Activated CD4-positive, alpha-beta T cell treated with anti-CD3 and anti-CD28 coated beads, Interleukin-2, amount 10 ng/mL, durations not matched to agents 7 days and 5 days (primary cell): ENCODE measurements around the gene UFD1. TPM values are rescaled to one million over a fixed set of nuclear protein-coding genes. Genes with fewer than 3 reads are reported as not detected.

Experiments used
- CTCF ChIA-PET: fragments of 350-600 bp; sonication (Branson Sonifier 250); formaldehyde crosslinking; loops from one replicate; lab custom pipeline; 2021; ENCODE audit warnings: antibody characterized with exemption; lab: Charles Lee
- POLR2A ChIA-PET: fragments of 350-600 bp; sonication (Branson Sonifier 250); formaldehyde crosslinking; loops from one replicate; lab custom pipeline; 2021; ENCODE audit warnings: antibody characterized with exemption; lab: Charles Lee
- DNase-seq: peaks from one replicate; pipeline ENCODE4 v3.0.0-alpha.2; 2020
- H3K27ac Mint-ChIP-seq: one replicate; pipeline ENCODE4 v1.8.0; 2021; ENCODE audit warnings: mild to moderate bottlenecking, moderate library complexity, mixed read lengths
- H3K27me3 Mint-ChIP-seq: one replicate; pipeline ENCODE4 v1.8.0; 2021; ENCODE audit warnings: mixed read lengths
- H3K36me3 Mint-ChIP-seq: one replicate; pipeline ENCODE4 v1.8.0; 2021; ENCODE audit warnings: low read depth, mixed read lengths
- H3K4me1 Mint-ChIP-seq: one replicate; pipeline ENCODE4 v1.8.0; 2021; ENCODE audit warnings: mixed read lengths
- H3K4me3 Mint-ChIP-seq: one replicate; pipeline ENCODE4 v1.8.0; 2021; ENCODE audit warnings: mild to moderate bottlenecking, moderate library complexity, mixed read lengths
- H3K9me3 Mint-ChIP-seq: one replicate; pipeline ENCODE4 v1.8.0; 2021; ENCODE audit warnings: mixed read lengths
- total RNA-seq, 2 experiments: library from RNA; stranded (reverse); gene quantifications; one replicate each; pipeline ENCODE4 v1.2.3, GENCODE V29; 2021

UFD1 gene
- total RNA-seq, result 100 to 1,000 TPM in 1 of 2 experiments, 10 to 100 TPM in 1; 93.1 to 114 TPM

GRCh38 chr22:19478901-19479354, at the start of gene UFD1:
UFD1 (minus strand) TSS chr22:19479193; CDS start chr22:19479085, 108 bp downstream.
- Mint-ChIP-seq H3K4me3 (peak within 1 kb of the TSS; percentile 100), H3K27ac (peak within 1 kb of the TSS; percentile 100), H3K27me3 (no peaks in the 10 kb centered on the region), H3K36me3 (peaks cover 20% of the 10 kb centered on the region), H3K4me1 (peaks cover 44% of the 10 kb centered on the region), H3K9me3 (no peaks in the 10 kb centered on the region)
- POLR2A ChIA-PET, result no interaction called here
- peak; percentile 84 for DNase-seq
- CTCF ChIA-PET, result interaction anchor here (0.9 to 1.6 kb wide), 3 partner anchors 21 to 153 kb away, joined by 3 to 7 read pairs (median 3); no protein-coding TSS in a partner anchor

GRCh38 chr22:19527861-19528417, 48.9 kb upstream of the UFD1 start:
- no peaks in the 10 kb centered on the region for H3K9me3 Mint-ChIP-seq
- no peak overlapping the region for H3K4me3 Mint-ChIP-seq
- H3K4me1 Mint-ChIP-seq, result peaks cover 14% of the 10 kb centered on the region
- ChIA-PET POLR2A (no interaction called here), CTCF (interaction anchor here (0.7 kb wide), 1 partner anchor 9 kb away, joined by 4 read pairs; no protein-coding TSS in a partner anchor)
- peaks cover 33% of the 10 kb centered on the region for H3K27me3 Mint-ChIP-seq
- no peak overlapping the region for H3K27ac Mint-ChIP-seq
- no peak for DNase-seq
- H3K36me3 Mint-ChIP-seq, result no peaks in the 10 kb centered on the region

- POLR2A ChIA-PET, result no interaction called here
- CTCF ChIA-PET, result interaction anchor here (1.1 kb wide), 1 partner anchor 33 kb away, joined by 3 read pairs; no protein-coding TSS in a partner anchor
- Mint-ChIP-seq H3K9me3 (no peaks in the 10 kb centered on the region), H3K27me3 (peaks cover 32% of the 10 kb centered on the region), H3K4me1 (peaks cover 17% of the 10 kb centered on the region), H3K36me3 (no peaks in the 10 kb centered on the region), H3K4me3 (no peak overlapping the region), H3K27ac (no peak overlapping the region)
- no peak for DNase-seq
Observed at GRCh38 chr22:19527321-19527721, 48.3 kb upstream of the UFD1 start.

GRCh38 chr22:19526702-19527111, 47.7 kb upstream of the UFD1 start:
- H3K27me3 Mint-ChIP-seq, result peaks cover 32% of the 10 kb centered on the region
- H3K36me3 Mint-ChIP-seq, result peaks cover 2% of the 10 kb centered on the region
- no peak for DNase-seq
- H3K27ac Mint-ChIP-seq, result no peak overlapping the region
- POLR2A ChIA-PET, result no interaction called here
- CTCF ChIA-PET, result interaction anchor here (1.1 kb wide), 1 partner anchor 32 kb away, joined by 3 read pairs; no protein-coding TSS in a partner anchor
- H3K4me3 Mint-ChIP-seq, result no peak overlapping the region
- H3K4me1 Mint-ChIP-seq, result peaks cover 17% of the 10 kb centered on the region
- no peaks in the 10 kb centered on the region for H3K9me3 Mint-ChIP-seq

- peaks cover 32% of the 10 kb centered on the region for H3K27me3 Mint-ChIP-seq
- peaks cover 2% of the 10 kb centered on the region for H3K36me3 Mint-ChIP-seq
- POLR2A ChIA-PET, result no interaction called here
- no peak overlapping the region for H3K4me3 Mint-ChIP-seq
- no peaks in the 10 kb centered on the region for H3K9me3 Mint-ChIP-seq
- CTCF ChIA-PET, result interaction anchor here (1.1 kb wide), 1 partner anchor 32 kb away, joined by 3 read pairs; no protein-coding TSS in a partner anchor
- no peak overlapping the region for H3K27ac Mint-ChIP-seq
- no peak for DNase-seq
- H3K4me1 Mint-ChIP-seq, result peaks cover 17% of the 10 kb centered on the region
Observed at GRCh38 chr22:19526076-19526701, 47.2 kb upstream of the UFD1 start.

GRCh38 chr22:19525666-19526065, 46.7 kb upstream of the UFD1 start:
- Mint-ChIP-seq H3K4me3 (no peak overlapping the region), H3K36me3 (peaks cover 4% of the 10 kb centered on the region), H3K27me3 (peaks cover 32% of the 10 kb centered on the region), H3K27ac (no peak overlapping the region), H3K9me3 (no peaks in the 10 kb centered on the region), H3K4me1 (peaks cover 17% of the 10 kb centered on the region)
- DNase-seq, result no peak
- ChIA-PET CTCF (no interaction called here), POLR2A (no interaction called here)

- H3K4me3 Mint-ChIP-seq, result no peak overlapping the region
- DNase-seq, result no peak
- no peak overlapping the region for H3K27ac Mint-ChIP-seq
- H3K4me1 Mint-ChIP-seq, result peaks cover 17% of the 10 kb centered on the region
- peaks cover 4% of the 10 kb centered on the region for H3K36me3 Mint-ChIP-seq
- CTCF ChIA-PET, result no interaction called here
- POLR2A ChIA-PET, result no interaction called here
- no peaks in the 10 kb centered on the region for H3K9me3 Mint-ChIP-seq
- peaks cover 28% of the 10 kb centered on the region for H3K27me3 Mint-ChIP-seq
Observed at GRCh38 chr22:19525116-19525660, 46.2 kb upstream of the UFD1 start.

- POLR2A ChIA-PET, result no interaction called here
Observed at GRCh38 chr22:19524170-19525115, 45.5 kb upstream of the UFD1 start, which contains the start of gene CLDN5. CLDN5 (minus strand) TSS chr22:19524410; CDS start chr22:19524255, 155 bp downstream.

GRCh38 chr22:19523240-19524169, 44.5 kb upstream of the UFD1 start:
- Mint-ChIP-seq H3K4me1 (peaks cover 17% of the 10 kb centered on the region), H3K4me3 (peak overlapping the region; percentile 52), H3K36me3 (peaks cover 4% of the 10 kb centered on the region), H3K9me3 (no peaks in the 10 kb centered on the region), H3K27me3 (peaks cover 28% of the 10 kb centered on the region), H3K27ac (no peak overlapping the region)
- CTCF ChIA-PET, result no interaction called here
- no peak for DNase-seq
- POLR2A ChIA-PET, result interaction anchor here (0.6 kb wide), 1 partner anchor 46 kb away, joined by 3 read pairs; no protein-coding TSS in a partner anchor

More at GRCh38 chr22:19524170-19525115, 45.5 kb upstream of the UFD1 start, which contains the start of gene CLDN5:
- no peak within 1 kb of the TSS for H3K27ac Mint-ChIP-seq
- H3K9me3 Mint-ChIP-seq, result no peaks in the 10 kb centered on the region
- peaks cover 17% of the 10 kb centered on the region for H3K4me1 Mint-ChIP-seq
- H3K4me3 Mint-ChIP-seq, result peak within 1 kb of the TSS; percentile 52
- DNase-seq, result no peak
- peaks cover 4% of the 10 kb centered on the region for H3K36me3 Mint-ChIP-seq
- CTCF ChIA-PET, result interaction anchor here (0.8 kb wide), 1 partner anchor 106 kb away, joined by 4 read pairs; no protein-coding TSS in a partner anchor
- H3K27me3 Mint-ChIP-seq, result peaks cover 28% of the 10 kb centered on the region

GRCh38 chr22:19522881-19523239, 43.9 kb upstream of the UFD1 start:
- Mint-ChIP-seq H3K9me3 (no peaks in the 10 kb centered on the region), H3K4me3 (peak overlapping the region; percentile 30), H3K4me1 (peaks cover 17% of the 10 kb centered on the region), H3K27ac (no peak overlapping the region), H3K27me3 (peaks cover 28% of the 10 kb centered on the region), H3K36me3 (peaks cover 4% of the 10 kb centered on the region)
- ChIA-PET CTCF (no interaction called here), POLR2A (interaction anchor here (0.6 kb wide), 1 partner anchor 45 kb away, joined by 3 read pairs; no protein-coding TSS in a partner anchor)
- DNase-seq, result no peak

GRCh38 chr22:19522190-19522880, 43.3 kb upstream of the UFD1 start:
- no peak for DNase-seq
- CTCF ChIA-PET, result interaction anchor here (1.4 kb wide), 1 partner anchor 43 kb away, joined by 3 read pairs; no protein-coding TSS in a partner anchor
- no peak overlapping the region for H3K4me3 Mint-ChIP-seq
- peaks cover 28% of the 10 kb centered on the region for H3K27me3 Mint-ChIP-seq
- no peak overlapping the region for H3K27ac Mint-ChIP-seq
- peaks cover 4% of the 10 kb centered on the region for H3K36me3 Mint-ChIP-seq
- H3K9me3 Mint-ChIP-seq, result no peaks in the 10 kb centered on the region
- POLR2A ChIA-PET, result no interaction called here
- H3K4me1 Mint-ChIP-seq, result peaks cover 17% of the 10 kb centered on the region
